GM19023 (cell line): ENCODE results near the gene CTNNA1.

Source experiments
- ATAC-seq: cut with Tn5 transposase; IDR thresholded peaks from one replicate; pipeline ENCODE4 v1.9.1; 2021; ENCODE audit warnings: mild to moderate bottlenecking, moderate library complexity; ENCODE audit not compliant: unreplicated experiment

The CTNNA1 gene

GRCh38 chr5:138944527-138945322, 191.5 kb downstream of the CTNNA1 start:
- no peak for ATAC-seq

DNA sequence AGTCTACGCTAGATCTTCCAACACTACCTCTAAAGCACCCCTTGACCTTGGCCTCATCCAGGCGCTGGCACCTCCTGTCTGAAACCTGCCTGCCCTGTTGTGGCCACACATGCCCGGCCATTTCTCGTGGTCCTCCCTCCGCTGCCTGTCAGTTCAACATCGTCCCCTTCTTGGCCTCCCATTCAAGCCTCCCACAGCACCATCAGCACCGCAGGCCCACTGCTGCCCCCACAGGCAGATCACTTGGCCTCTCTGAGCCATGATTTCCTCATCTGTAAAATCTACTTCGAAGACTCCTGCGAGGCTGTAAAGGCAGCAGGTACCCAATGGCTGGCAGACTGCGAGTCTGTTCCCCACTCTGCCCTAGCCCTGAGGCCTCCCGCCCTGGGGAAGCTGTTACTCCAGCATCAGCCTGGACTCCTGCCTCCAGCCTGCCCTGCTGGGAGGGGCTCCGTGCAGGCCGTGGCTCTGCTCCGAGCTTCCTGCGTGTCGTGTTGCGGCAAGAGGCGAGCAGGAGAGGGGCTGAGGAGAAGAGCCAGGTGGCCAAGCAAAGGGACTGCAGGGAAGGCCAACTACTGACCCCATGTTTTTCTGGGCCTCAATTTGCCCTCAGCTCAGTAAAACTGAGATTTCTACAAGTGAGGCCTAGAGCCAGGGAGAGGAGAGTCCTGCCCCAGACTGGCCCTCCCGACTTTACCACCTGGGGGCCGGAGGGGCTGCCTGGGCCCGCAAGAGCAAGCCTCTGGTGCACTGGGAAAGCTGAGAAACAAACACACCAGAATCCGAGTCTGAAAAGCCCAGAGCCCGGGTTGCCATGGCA, 192.4 kb downstream of the CTNNA1 start:
- no peak for ATAC-seq

DNA sequence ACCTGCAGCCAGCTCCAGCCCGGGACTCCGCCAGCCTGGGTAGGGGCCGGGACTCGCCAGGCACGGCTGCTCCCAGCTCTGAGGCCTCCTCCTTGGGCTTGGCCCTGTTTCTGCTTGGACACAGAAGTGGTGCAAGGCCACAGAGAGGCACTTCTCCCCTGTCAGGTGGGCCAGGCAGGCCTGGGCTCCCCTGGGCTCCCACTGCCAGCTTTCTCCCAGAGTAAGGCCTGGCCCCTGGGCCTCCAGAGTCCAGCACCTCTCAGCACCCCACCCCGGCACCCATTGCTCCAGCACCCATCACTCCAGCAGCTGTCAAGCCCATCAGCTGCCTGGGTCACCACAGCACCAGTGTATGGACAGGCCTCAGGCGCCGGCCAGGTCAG, 193.0 kb downstream of the CTNNA1 start:
- no peak for ATAC-seq

- no peak for ATAC-seq
These were observed 193.8 kb downstream of the CTNNA1 start for GRCh38 chr5:138946831-138947560.

GRCh38 chr5:138947780-138948179, 194.6 kb downstream of the CTNNA1 start:
- no peak for ATAC-seq

GRCh38 chr5:138948471-138949222, 195.4 kb downstream of the CTNNA1 start:
- ATAC-seq: no peak

GRCh38 chr5:138949223-138949574, 196.0 kb downstream of the CTNNA1 start:
- no peak for ATAC-seq

GRCh38 chr5:138949988-138950387, 196.8 kb downstream of the CTNNA1 start:
- ATAC-seq: no peak

DNA sequence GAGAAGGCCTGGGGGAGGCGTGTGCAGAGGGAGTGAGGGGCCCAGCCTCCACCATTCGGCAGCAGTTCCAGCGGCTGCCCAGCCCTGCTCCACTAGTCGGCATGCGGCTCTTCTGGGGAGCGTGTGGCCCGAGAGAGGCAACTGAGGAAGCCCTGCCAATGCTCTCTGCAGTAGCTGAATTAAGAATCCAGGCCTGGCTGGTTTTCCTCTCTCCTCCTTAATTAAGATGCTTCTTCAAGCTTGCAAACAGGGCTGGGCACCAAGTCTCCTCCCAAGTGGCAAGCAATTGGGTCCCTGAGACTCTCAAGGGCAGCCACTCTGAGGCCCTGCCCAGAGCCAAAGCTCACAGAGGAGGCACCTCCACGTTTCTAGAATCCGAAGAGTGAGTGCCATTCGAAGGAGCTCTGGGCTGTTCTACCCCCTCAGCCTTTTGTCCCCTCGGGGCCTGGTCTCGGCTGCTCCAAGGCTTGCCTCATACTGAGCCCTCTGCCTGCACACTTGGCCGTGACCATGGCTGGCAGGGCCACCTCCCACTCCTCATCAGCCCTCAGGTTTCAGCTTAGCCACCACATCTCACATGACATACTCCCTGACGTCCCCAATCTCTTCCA, 197.3 kb downstream of the CTNNA1 start:
- no peak for ATAC-seq

- no peak for ATAC-seq
These were observed 198.1 kb downstream of the CTNNA1 start for GRCh38 chr5:138951091-138951985.

DNA sequence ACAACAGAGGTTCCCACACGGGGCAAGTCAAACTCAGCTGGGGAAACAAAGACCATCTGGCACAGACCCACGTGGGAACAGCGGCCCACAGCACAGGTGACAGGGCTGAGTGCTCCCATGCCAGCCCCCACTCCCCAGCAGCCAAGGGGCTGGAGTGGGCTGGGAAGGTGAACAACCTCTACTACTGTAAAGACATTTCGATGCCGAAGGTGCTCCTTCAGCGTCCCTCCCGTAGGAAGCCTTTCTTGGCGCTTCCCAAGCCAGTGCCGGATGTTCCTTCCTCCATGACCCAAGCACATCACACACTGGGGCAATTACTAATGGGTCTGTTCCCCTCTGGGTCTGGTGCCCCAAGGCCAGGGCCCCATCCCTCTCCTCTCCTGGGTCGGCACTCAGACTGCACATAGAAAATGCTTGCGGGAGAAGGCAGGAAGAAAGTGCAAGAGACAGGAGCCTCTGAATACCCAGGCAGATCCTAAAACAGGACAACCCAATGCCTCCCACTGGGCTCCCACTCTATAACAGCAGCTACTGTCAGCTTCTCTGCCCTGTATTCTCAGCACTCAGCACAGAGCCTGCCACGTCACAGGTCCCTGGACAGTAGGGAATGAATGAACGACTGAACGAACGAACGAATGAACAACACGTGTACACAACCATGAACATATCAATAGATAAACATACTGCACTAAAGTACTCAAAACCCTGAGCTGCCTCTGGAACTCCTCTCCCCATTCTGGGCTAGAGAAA, 198.9 kb downstream of the CTNNA1 start:
- no peak for ATAC-seq

DNA sequence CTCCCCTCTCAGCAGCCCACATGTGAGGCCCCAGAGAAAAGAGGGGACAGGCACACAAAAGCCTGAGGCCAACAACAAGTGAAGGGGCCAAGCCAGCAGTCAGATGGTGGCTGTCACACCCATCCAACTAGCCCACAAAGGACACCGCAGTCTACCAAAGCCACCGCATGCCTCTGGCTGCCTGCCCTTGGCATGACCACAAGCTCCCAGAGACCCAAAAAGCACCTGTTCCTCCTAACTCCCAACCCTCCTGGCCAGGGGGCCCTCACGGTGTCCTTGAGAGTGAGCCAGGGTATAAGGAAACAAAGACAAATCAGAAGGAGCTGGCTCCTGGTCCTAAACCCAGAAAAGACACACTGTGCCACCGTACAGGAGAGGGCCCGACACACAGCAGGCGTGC, 199.7 kb downstream of the CTNNA1 start:
- no peak for ATAC-seq

DNA sequence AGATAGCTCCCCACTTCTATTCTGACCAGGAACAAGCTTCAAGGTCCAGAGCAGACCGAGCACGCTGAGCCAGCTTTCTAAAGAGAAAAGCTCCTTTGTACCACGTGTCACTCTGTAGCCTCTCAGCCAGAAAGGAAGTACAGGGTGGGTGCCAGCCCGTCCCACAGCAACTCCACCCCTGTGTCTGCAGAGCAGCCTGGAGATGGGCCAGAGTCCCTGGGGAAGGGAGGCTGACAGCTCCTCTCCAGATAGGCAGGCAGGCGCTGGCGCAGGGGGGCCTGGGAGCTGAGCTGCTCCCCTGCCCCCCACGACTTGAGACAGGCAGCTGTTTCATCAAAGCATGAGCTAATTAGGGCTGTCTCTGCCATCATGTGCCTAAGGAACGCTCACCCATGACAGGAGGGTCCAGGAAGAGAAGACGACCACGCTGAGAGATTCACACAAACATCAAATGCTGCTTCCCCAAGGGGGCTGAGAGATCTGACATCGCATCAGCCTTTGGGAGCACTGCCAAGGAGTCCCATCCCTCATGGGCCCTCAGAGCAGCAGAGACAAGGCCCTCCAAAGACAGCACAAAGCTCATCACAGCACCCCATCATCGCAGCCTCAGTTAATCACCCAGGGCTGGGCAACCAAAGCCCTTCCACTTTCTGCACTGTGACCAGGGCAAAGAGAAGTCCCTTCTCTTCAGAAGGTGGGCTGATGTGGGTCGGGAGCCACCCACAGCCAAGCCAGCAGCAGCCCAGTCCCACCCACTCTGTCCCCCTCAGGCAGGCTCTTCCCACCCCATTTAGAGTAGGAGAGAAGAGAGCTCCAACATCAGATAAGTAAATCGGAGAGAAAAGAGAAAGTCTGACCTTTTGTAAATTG, 200.4 kb downstream of the CTNNA1 start:
- ATAC-seq: no peak

- ATAC-seq: no peak
These were observed 201.2 kb downstream of the CTNNA1 start for GRCh38 chr5:138954257-138955012.

DNA sequence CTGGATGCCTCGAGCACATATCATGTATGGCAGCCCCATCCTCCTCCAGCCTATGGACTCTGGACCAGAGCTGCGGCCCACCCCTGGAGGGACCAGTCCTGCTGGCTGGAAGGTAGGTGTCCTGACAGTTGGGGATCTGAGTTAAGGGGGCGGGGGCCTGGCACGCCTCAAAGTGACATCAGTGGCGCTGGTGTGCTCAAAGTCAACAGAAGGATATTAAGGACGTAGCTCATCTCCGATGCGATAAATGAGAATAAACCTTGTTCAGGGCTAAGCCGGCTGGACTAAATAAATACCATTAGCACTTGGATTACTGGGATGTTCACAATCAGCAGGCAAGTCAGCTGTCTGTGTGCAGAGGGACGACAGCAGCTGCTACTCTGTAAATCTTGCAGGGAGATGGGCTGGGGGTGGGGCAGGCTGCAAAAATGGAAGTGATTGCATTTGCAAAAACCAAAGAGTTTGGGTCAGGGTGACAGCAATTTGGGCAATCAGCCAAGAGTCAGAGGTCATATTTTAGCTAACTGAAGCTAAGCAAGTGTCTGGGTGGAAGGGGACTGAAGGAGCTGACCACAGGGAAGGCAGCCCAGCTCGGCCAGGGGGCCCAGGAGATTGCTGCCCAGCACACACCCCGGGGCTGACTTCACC, 201.9 kb downstream of the CTNNA1 start:
- ATAC-seq: no peak

GRCh38 chr5:138955671-138956295, 202.6 kb downstream of the CTNNA1 start:
- no peak for ATAC-seq
